Measurements from ENCODE around the gene NACAD.
"Not testable (repeated sequence)": the region's sequence is repeated elsewhere in the genome, so short reads cannot be mapped to it uniquely, and the experiment has no call there.

NACAD gene

DNA sequence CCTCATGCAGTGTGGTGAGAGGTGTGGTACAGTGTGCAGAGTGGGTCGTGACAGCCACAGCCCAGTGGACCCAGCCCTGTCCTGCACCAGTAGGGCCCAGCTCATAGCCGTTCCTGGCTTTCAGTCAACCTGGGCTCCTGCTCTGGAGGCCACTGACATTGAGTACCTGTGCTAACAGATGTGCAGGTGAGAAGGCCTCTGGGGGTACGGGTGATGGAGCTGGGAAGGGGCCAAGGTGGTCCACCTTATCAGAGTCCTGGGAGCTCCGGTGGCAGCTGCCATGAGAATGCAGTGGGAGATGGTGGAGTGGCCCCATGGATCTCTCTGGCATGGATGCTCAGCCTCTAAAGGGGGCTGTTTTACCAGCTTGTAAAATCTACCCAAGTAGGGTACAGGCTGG, 28.8 kb upstream of the NACAD start:
- DNase-seq (ENCODE audit: low spot score) = no peak

GRCh38 chr7:45116048-45116447, 27.3 kb upstream of the NACAD start:
- DNase-seq (ENCODE audit: low spot score) = no peak

GRCh38 chr7:45114926-45115325, 26.2 kb upstream of the NACAD start:
- DNase-seq (ENCODE audit: low spot score) = no peak

DNA sequence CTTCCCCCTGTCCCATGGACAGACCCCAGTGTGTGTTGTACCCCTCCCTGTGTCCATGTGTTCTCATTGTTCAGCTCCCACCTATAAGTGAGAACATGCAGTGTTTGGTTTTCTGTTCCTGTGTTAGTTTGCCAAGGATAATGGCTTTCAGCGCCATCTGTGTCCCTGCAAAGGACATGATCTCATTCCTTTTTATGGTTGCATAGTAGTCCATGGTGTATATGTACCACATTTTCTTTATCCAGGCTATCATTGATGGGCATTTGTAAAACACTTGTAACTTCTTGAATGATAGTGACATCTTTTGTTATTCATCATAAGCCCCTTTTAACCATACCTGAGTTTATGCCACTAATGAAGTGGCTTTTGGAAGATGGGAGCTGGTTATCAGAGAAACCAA, 25.5 kb upstream of the NACAD start:
- DNase-seq (ENCODE audit: low spot score) = not testable (repeated sequence)

DNA sequence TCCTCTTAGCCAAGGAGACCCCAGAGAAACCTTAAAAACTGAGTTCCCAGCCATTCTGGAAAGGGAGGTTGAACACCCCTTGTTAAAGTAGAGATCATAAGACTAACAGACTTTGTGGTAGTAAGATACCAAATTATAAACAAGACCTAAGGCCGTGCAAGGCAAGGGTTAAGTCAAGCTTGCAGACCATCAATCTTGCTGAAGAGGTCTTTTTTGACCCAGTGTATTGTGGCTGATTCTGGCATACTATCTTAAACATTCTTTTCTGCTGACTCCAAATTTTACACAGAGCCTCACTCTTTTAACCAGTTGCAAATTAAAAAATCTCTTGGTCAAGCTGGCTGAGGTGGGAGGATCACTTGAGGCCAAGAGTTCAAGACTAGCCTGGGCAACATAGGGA, 23.9 kb upstream of the NACAD start:
- no peak for DNase-seq (ENCODE audit: low spot score)

GRCh38 chr7:45111298-45112223, 22.8 kb upstream of the NACAD start, which contains the start of gene TBRG4:
Gene TBRG4 (minus strand): TSS chr7:45111697. CDS start chr7:45109237, 2,460 bp downstream.
- peak; percentile 96 for DNase-seq (ENCODE audit: low spot score)

- no peak for DNase-seq (ENCODE audit: low spot score)
These were observed 20.1 kb upstream of the NACAD start for GRCh38 chr7:45108863-45109262.

- DNase-seq (ENCODE audit: low spot score) = no peak
These were observed 18.6 kb upstream of the NACAD start for GRCh38 chr7:45107356-45107755.

GRCh38 chr7:45106820-45107219, 18.1 kb upstream of the NACAD start:
- DNase-seq (ENCODE audit: low spot score) = no peak

DNA sequence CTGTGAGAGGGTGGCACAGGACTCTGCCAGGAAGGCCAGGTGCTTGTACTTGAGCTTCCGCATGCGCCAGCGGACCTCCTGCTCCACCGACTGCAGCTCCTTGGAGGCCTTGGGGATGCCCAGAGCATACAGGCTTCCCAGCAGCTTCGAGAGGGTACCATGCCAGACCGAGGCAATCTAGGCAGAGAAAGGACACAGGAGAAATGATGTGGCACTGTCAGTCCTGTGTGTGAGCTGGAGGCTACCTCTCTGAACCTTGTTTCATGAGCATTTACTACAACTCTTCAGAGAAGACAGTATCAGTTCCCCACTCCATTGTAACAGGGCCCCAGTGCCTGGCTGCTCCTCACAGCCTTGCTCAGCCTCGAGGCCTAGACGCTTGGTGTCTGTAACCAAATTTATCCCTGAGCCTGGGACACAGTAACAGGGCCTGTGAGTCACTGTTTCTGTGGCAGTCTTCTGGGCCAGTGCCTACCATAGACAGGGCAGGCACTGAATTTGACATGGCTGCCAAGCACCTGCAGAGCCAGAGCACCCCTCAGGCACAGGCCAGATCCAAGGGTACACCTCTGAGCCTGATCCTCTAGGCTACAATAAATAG, 16.9 kb upstream of the NACAD start:
- DNase-seq (ENCODE audit: low spot score) = no peak

- DNase-seq (ENCODE audit: low spot score) = no peak
These were observed 16.2 kb upstream of the NACAD start for GRCh38 chr7:45104844-45105587.

DNA sequence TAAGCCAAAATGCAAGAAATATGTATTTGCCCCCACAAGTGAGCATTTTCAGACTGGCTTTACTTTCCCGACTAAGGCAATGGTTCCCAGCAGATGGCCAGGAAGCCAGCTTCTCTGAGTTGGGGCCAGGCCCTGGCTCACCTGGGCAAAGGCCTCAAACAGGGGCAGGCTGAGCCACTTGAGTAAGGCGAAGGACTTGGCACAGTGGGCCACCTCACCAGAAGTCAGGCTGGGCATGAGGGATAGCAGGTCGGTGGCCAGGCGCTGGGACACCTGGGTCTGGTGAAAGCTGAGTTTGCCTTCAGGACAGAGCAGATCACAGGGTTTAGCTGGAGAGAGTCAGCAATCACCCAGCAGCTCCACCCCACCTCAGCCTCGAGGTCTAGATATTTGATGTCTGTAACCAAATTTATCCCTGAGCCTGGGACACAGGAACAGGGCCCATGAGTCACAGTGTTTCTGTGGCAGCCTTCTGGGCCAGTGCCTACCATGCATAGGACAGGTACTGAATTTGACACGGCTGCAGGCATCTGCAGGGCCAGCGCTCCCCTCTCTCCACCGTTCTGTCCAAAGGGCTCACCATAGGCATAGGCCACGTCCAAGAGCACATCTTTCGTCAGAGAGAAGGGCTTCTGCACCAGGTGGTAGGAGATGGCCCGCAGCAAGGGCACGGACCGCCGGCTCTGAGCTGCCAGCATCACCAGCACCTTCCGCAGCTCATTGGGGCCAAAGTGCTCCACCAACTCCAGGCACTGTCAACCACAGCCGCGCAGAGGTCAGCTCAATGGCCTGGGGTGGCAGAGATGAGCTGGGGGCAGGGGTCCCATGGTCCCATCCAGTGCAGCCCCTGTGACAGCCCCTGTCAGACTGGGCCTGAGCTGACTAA, 15.4 kb upstream of the NACAD start:
- DNase-seq (ENCODE audit: low spot score) = no peak

GRCh38 chr7:45102785-45103712, 14.3 kb upstream of the NACAD start:
- DNase-seq (ENCODE audit: low spot score) = no peak

GRCh38 chr7:45101748-45102147, 13.0 kb upstream of the NACAD start:
- DNase-seq (ENCODE audit: low spot score) = no peak

DNA sequence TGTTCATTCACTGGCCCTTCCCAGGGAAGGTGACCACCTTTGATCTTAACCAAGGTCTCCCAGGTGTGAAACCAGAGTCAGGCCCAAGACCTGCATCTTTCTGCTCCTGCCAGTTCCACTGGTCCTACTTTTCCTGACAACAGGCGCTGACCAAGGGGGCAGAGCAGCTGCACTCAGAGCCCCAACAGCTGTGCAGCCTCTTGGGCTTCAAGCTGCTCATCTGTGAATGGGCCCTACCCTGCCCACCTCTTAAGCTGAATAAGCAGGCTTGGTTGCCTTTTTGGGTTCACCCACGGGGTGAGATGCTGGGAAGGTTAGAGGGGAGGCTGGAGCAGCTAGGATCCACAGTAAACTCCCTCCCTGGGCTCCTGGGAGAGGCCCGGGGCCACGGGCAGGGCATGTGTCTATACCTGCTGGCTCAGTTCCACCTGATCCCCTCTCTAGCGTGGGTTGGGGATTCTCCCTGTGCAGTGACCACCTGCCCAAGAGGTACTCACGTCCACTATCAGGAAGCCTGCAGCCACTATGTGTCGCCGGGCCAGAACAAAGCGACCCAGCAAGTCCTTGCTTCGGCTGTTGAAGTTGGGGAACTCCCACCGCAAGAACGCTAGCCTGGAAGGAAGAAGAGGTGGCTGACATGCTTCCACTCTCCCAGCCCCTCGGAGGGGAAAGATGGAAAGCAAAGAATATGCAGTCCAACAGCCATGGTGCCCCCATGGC, 12.2 kb upstream of the NACAD start:
- no peak for DNase-seq (ENCODE audit: low spot score)

- no peak for DNase-seq (ENCODE audit: low spot score)
These were observed 11.4 kb upstream of the NACAD start for GRCh38 chr7:45099891-45100760.

- DNase-seq (ENCODE audit: low spot score) = no peak
These were observed 10.4 kb upstream of the NACAD start for GRCh38 chr7:45098983-45099839.

- no peak for DNase-seq (ENCODE audit: low spot score)
These were observed 4.1 kb upstream of the NACAD start for GRCh38 chr7:45092931-45093235.
